Spleen (tissue), 11 donors: ENCODE data around the gene C12orf42. TPM values are rescaled to one million over a fixed set of nuclear protein-coding genes. Genes with fewer than 3 reads are reported as not detected.

Experiments
- DNase-seq: peaks from one replicate; pipeline ENCODE4 v3.0.0-alpha.2; 2020
- H3K27ac ChIP-seq, 8 donors: fragments of 200-600 bp; sonication (generic) in 7 of 8; 1 replicate in 4 of 8; 2 replicates in 4 of 8; pipeline versions ENCODE4 v1.5.0 to v1.8.0; 2016 to 2021; ENCODE audit warnings: inconsistent platforms in 4 of 8, mild to moderate bottlenecking in 4 of 8, moderate library complexity in 1 of 8
- H3K27me3 ChIP-seq, 7 donors: fragments of 200-600 bp; sonication (generic) in 6 of 7; replicated peaks in 1 of 7; 1 replicate in 4 of 7; 2 replicates in 3 of 7; pipeline versions ENCODE4 v1.5.0 to v1.8.0; 2016 to 2021; ENCODE audit warnings: inconsistent platforms in 3 of 7, mild to moderate bottlenecking in 1 of 7
- H3K36me3 ChIP-seq, 6 donors: fragments of 200-600 bp; sonication (generic) in 5 of 6; 1 replicate in 4 of 6; 2 replicates in 2 of 6; pipeline versions ENCODE4 v1.5.0 to v1.8.0; 2016 to 2021; ENCODE audit warnings: inconsistent platforms in 2 of 6
- H3K4me1 ChIP-seq, 6 donors: fragments of 200-600 bp; sonication (generic) in 5 of 6; 1 replicate in 3 of 6; 2 replicates in 3 of 6; pipeline versions ENCODE4 v1.5.0 to v1.8.0; 2016 to 2021; ENCODE audit warnings: inconsistent platforms in 3 of 6
- H3K4me3 ChIP-seq, 8 donors: fragments of 200-600 bp; sonication (generic) in 7 of 8; 1 replicate in 4 of 8; 2 replicates in 4 of 8; pipeline versions ENCODE4 v1.5.0 to v1.8.0; 2016 to 2021; ENCODE audit warnings: inconsistent platforms in 4 of 8, mild to moderate bottlenecking in 4 of 8, moderate library complexity in 2 of 8
- H3K9me3 ChIP-seq, 8 donors: fragments of 200-600 bp; sonication (generic) in 7 of 8; 1 replicate in 4 of 8; 2 replicates in 4 of 8; pipeline versions ENCODE4 v1.5.0 to v1.8.0; 2016 to 2021; ENCODE audit warnings: inconsistent platforms in 4 of 8
- CTCF ChIP-seq, 11 experiments: fragments of 200-600 bp in 7 of 11; fragments of 450-650 bp in 4 of 11; sonication (generic) in 4 of 11; IDR thresholded peaks in 8 of 11; conservative IDR thresholded peaks in 3 of 11; 1 replicate in 7 of 11; 2 replicates in 4 of 11; pipeline versions ENCODE4 v1.4.0 to v1.8.0; 2016 to 2021; ENCODE audit warnings: antibody characterized with exemption in 11 of 11, inconsistent platforms in 4 of 11, mild to moderate bottlenecking in 1 of 11
- POLR2A ChIP-seq, 3 donors: fragments of 450-650 bp; IDR thresholded peaks; one replicate each; pipeline ENCODE4 v1.5.1; 2017; ENCODE audit warnings: antibody characterized with exemption in 3 of 3, mild to moderate bottlenecking in 1 of 3
- POLR2AphosphoS5 ChIP-seq, 3 donors: sonication (generic); formaldehyde crosslinking; IDR thresholded peaks; one replicate each; pipeline ENCODE4 v1.5.1; 2017; ENCODE audit warnings: antibody characterized with exemption in 3 of 3
- WGBS, 5 donors: extraction: QIAGEN DNeasy Blood & Tissue Kit in 3 of 5; methylation state at CpG; one replicate each; pipeline versions ENCODE4 v1.1.5 to v1.1.7; 2013 to 2018; 5-methylcytosine and 5-hydroxymethylcytosine counted together
- intact Hi-C: fragments of 100-400 bp; cut with DNase I; formaldehyde crosslinking; loops from one replicate; pipeline ENCODE4 v1.15.0; 2023; ENCODE audit warnings: low total_unique reads
- polyA plus RNA-seq, 3 donors: library from polyadenylated mRNA; stranded (reverse); fragments of 200-250 nt; gene quantifications; one replicate each; pipeline ENCODE4 v1.2.1, GENCODE V29; 2013
- total RNA-seq, 7 donors: library from RNA; depleted of rRNA in 3 of 7; stranded (reverse); fragments of >200 nt in 3 of 7; fragmentation: NEBNext Ultra II Directional in 4 of 7; extraction: Animal tissue kit (Norgen Biotek cat#: 25700) in 4 of 7; gene quantifications; one replicate each; pipeline versions ENCODE4 v1.1.0 to v1.2.1, GENCODE V29; 2016 to 2021
- donor health status: healthy with polysubstance abuse.
- donor health status: DM: no; HTN: no; CAD: no; lungs with moderate emphysema.
- donor health status: DM: no; HTN: no; CAD: no.
- donor health status: Bipolar disorder and iron deficiency.
- donor health status: healthy.
- donor health status: DM: no; HTN: no; CAD: no.
- donor health status: DM: yes; HTN: yes; CAD: no.

Gene C12orf42
- total and polyA plus RNA-seq, 10 donors = 3.7 to 18.1 (median 11.9) TPM

- Histone ChIP-seq H3K9me3 (peaks cover 0 to 4% (median 0%) of the 10 kb centered on the region in 8 donors), H3K4me3 (no peak overlapping the region), H3K4me1 (no peaks in the 10 kb centered on the region), H3K27me3 (peaks cover 0 to 9% (median 0%) of the 10 kb centered on the region in 7 donors), H3K36me3 (peaks cover 0 to 20% (median 0%) of the 10 kb centered on the region in 6 donors), H3K27ac (no peak overlapping the region)
- TF ChIP-seq CTCF (IDR thresholded peaks at IDR 0.05 in 8 of 11, conservative IDR thresholded peaks at IDR 0.05 in 3 of 11) (no peak), POLR2A (IDR thresholded peaks at IDR 0.05) (no peak), POLR2AphosphoS5 (IDR thresholded peaks at IDR 0.05) (no peak)
- intact Hi-C loops = no loop called here
- DNase-seq = no peak
- WGBS, 5 donors = 14 to 26% (median 18%) methylated on average over 42 to 43 of the region's 43 CpGs
Observed at GRCh38 chr12:103301642-103302591, 193.9 kb downstream of the C12orf42 start.

DNA sequence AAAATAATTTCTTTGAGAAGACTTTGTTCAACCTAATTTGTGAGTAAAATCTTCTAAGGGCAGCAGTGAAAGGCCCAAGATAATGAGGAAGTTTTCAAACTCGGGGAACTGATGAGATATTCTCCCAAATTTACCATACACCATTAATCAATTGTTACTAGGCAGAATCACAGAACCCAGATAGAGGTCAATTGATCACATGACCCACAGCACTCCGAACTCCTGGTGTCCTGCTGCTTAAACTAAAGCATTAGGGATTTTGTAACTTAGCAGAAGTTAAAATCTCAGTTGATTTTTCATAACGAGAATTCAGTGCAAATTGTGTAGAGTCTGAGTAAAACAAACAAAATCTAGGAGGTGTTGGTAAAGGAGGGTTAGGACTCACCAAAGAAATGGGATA, 207.8 kb downstream of the C12orf42 start:
- Histone ChIP-seq H3K36me3 (no peaks in the 10 kb centered on the region), H3K4me3 (no peak overlapping the region), H3K9me3 (peaks cover 0 to 32% (median 21%) of the 10 kb centered on the region in 8 donors), H3K4me1 (no peaks in the 10 kb centered on the region), H3K27me3 (no peaks in the 10 kb centered on the region), H3K27ac (no peak overlapping the region)
- DNase-seq = no peak
- TF ChIP-seq CTCF (IDR thresholded peaks at IDR 0.05 in 8 of 11, conservative IDR thresholded peaks at IDR 0.05 in 3 of 11) (no peak), POLR2A (IDR thresholded peaks at IDR 0.05) (no peak), POLR2AphosphoS5 (IDR thresholded peaks at IDR 0.05) (no peak)
- intact Hi-C loops = no loop called here
- WGBS, 5 donors = 53 to 75% (median 63%) methylated on average over 3 of the region's 3 CpGs

- Histone ChIP-seq H3K4me1 (no peaks in the 10 kb centered on the region), H3K27ac (no peak overlapping the region), H3K9me3 (no peaks in the 10 kb centered on the region), H3K36me3 (no peaks in the 10 kb centered on the region), H3K27me3 (no peaks in the 10 kb centered on the region), H3K4me3 (no peak overlapping the region)
- DNase-seq = no peak
- WGBS, 5 donors = 72 to 80% (median 79%) methylated on average over 2 of the region's 2 CpGs
- TF ChIP-seq POLR2AphosphoS5 (IDR thresholded peaks at IDR 0.05) (no peak), POLR2A (IDR thresholded peaks at IDR 0.05) (no peak), CTCF (IDR thresholded peaks at IDR 0.05 in 8 of 11, conservative IDR thresholded peaks at IDR 0.05 in 3 of 11) (no peak)
- intact Hi-C loops = no loop called here
Observed at GRCh38 chr12:103282124-103282523, 213.6 kb downstream of the C12orf42 start.

DNA sequence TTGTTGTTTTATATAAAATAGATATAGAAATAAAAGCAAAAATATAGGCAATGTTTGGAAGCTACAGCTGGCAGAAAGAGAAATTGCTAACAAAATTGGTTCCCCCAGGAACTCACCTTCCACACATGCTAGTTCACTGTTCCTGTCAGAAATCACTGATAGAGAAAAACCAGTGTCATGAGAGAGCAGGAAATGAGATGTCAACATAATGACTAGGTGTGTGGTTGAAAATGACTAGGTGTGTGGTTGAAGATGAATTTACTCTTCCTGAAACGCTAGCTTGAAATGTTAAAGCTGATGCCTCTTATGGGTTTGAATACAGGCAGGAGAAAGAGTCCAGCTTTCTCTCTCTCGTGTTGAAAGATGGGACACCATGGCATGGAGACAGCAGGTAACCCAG, 216.3 kb downstream of the C12orf42 start:
- H3K27ac ChIP-seq = no peak overlapping the region
- no peaks in the 10 kb centered on the region for H3K9me3 ChIP-seq
- no peak for DNase-seq
- intact Hi-C loops = no loop called here
- 39 to 56% (median 48%) methylated on average over 2 of the region's 2 CpGs for WGBS, 5 donors
- no peaks in the 10 kb centered on the region for H3K36me3 ChIP-seq
- no peaks in the 10 kb centered on the region for H3K27me3 ChIP-seq
- H3K4me3 ChIP-seq = no peak overlapping the region
- no peaks in the 10 kb centered on the region for H3K4me1 ChIP-seq
- TF ChIP-seq CTCF (IDR thresholded peaks at IDR 0.05 in 8 of 11, conservative IDR thresholded peaks at IDR 0.05 in 3 of 11) (no peak), POLR2AphosphoS5 (IDR thresholded peaks at IDR 0.05) (no peak), POLR2A (IDR thresholded peaks at IDR 0.05) (no peak)
